B cell (primary cell): ENCODE measurements around the gene SCYGR1.

Experiments
- EZH2 ChIP-seq: IDR thresholded peaks from 2 replicates; pipeline ENCODE4 v1.6.1; 2012; ENCODE audit warnings: borderline replicate concordance, low read depth, mild to moderate bottlenecking, moderate library complexity, low read length; ENCODE audit not compliant: insufficient read depth, poor library complexity, severe bottlenecking
- TF ChIP-seq, protein P1 (sequence below): fragments of 200-600 bp; IDR thresholded peaks from one replicate; pipeline ENCODE4 v1.8.0; 2022; ENCODE audit warnings: antibody characterized with exemption, mild to moderate bottlenecking

DNA sequence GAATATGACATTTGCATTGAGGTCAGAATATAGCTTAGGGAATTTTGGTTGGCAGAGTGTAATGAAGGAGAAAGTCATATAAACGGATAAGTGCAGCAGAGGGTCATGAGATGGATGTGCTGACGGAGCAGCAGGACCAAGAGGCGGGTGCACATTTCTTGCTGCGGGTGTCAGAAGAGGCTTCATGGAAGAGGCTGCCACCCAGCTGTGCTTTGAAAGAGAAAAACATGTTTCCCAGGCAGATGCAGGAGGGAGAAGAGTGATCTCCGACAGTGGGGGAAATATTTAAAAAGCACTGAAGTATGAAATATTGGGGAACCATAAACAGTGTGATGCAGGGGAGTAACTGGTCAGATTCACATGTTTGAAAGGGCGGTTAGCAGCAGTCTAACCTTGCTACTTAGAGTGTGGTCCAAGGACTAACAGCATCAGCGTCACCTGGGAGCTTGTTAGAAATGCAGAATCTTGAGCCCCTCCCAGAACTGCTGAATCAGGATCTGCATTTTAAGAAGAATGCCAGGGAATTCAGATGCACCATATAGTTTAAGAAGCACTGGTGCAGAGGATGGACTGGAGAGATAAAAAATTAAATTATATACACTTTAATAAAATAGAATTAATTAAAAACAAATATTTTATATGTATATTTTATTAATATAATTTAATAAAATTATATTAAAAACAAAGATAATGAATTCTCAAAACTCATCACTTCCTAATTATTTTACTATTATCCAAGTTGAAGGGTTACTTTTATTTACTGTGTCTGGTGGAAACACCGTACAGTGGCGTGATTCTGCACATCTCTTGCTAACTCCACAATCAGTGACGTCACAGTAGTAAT lies 36.1 kb upstream of the SCYGR1 start:
- no peak for TF ChIP-seq EZH2
- TF ChIP-seq, protein P1, sequence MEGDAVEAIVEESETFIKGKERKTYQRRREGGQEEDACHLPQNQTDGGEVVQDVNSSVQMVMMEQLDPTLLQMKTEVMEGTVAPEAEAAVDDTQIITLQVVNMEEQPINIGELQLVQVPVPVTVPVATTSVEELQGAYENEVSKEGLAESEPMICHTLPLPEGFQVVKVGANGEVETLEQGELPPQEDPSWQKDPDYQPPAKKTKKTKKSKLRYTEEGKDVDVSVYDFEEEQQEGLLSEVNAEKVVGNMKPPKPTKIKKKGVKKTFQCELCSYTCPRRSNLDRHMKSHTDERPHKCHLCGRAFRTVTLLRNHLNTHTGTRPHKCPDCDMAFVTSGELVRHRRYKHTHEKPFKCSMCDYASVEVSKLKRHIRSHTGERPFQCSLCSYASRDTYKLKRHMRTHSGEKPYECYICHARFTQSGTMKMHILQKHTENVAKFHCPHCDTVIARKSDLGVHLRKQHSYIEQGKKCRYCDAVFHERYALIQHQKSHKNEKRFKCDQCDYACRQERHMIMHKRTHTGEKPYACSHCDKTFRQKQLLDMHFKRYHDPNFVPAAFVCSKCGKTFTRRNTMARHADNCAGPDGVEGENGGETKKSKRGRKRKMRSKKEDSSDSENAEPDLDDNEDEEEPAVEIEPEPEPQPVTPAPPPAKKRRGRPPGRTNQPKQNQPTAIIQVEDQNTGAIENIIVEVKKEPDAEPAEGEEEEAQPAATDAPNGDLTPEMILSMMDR: no peak
